Transverse colon (tissue), 4 donors: ENCODE results near the gene SBF2. TPM values are rescaled to one million over a fixed set of nuclear protein-coding genes. Genes with fewer than 3 reads are reported as not detected.

Experiments used
- DNase-seq: peaks from one replicate; pipeline ENCODE4 v3.0.0-alpha.2; 2019
- H3K27ac ChIP-seq, 4 donors: fragments of 200-600 bp; sonication (generic); 2 replicates each; pipeline ENCODE4 v1.5.1; 2016 to 2018; ENCODE audit warnings: inconsistent platforms in 4 of 4
- H3K27me3 ChIP-seq: fragments of 200-600 bp; sonication (generic); 2 replicates; pipeline ENCODE4 v1.5.1; 2017; ENCODE audit warnings: inconsistent platforms
- H3K36me3 ChIP-seq, 4 donors: fragments of 200-600 bp; sonication (generic); 2 replicates each; pipeline ENCODE4 v1.5.1; 2017 to 2019; ENCODE audit warnings: inconsistent platforms in 4 of 4
- H3K4me1 ChIP-seq, 4 donors: fragments of 200-600 bp; sonication (generic); 2 replicates each; pipeline ENCODE4 v1.5.1; 2017 to 2020; ENCODE audit warnings: inconsistent platforms in 4 of 4
- H3K4me3 ChIP-seq, 4 donors: fragments of 200-600 bp; sonication (generic); 1 replicate in 1 of 4; 2 replicates in 3 of 4; pipeline versions ENCODE4 v1.5.1 to v1.6.1; 2017 to 2019; ENCODE audit warnings: inconsistent platforms in 4 of 4
- H3K9me3 ChIP-seq, 2 donors: fragments of 200-600 bp; sonication (generic); 2 replicates each; pipeline ENCODE4 v1.5.1; 2017 to 2019; ENCODE audit warnings: inconsistent platforms in 2 of 2
- EP300 ChIP-seq: sonication (generic); formaldehyde crosslinking; IDR thresholded peaks from one replicate; pipeline ENCODE4 v1.6.1; 2017; ENCODE audit warnings: antibody characterized with exemption, low read depth
- POLR2A ChIP-seq: fragments of 450-650 bp; IDR thresholded peaks from one replicate; pipeline ENCODE4 v1.6.1; 2016; ENCODE audit warnings: antibody characterized with exemption, mild to moderate bottlenecking, moderate library complexity
- POLR2AphosphoS5 ChIP-seq, 3 donors: sonication (generic); formaldehyde crosslinking; IDR thresholded peaks; one replicate each; pipeline ENCODE4 v1.6.1; 2016; ENCODE audit warnings: antibody characterized with exemption in 3 of 3
- WGBS, 2 donors: methylation state at CpG; one replicate each; pipeline ENCODE4 v1.1.5; 2018; ENCODE audit warnings: low coverage in 1 of 2; 5-methylcytosine and 5-hydroxymethylcytosine counted together
- in situ Hi-C, 4 donors: fragments of 200-750 bp; cut with MboI; loops; one replicate each; pipeline versions ENCODE4 v1.15.0 to v1.15.1; 2017; ENCODE audit warnings: low sequenced_read_pairs in 3 of 4, low pct_ligation_motif_present in 1 of 4, low pct_unique_long_range_greater_than_20kb in 1 of 4
- intact Hi-C: fragments of 100-400 bp; cut with DNase I; formaldehyde crosslinking; loops from one replicate; pipeline ENCODE4 v1.15.1; 2023; ENCODE audit warnings: low total_unique reads
- total RNA-seq, 4 donors: library from RNA; depleted of rRNA; stranded (reverse); fragments of >200 nt; gene quantifications; one replicate each; pipeline ENCODE4 v1.1.0, GENCODE V29; 2016
- TF ChIP-seq, protein P1 (sequence below), 5 experiments: fragments of 200-600 bp in 3 of 5; fragments of 450-650 bp in 2 of 5; sonication (generic) in 3 of 5; IDR thresholded peaks; 1 replicate in 2 of 5; 2 replicates in 3 of 5; pipeline ENCODE4 v1.5.1; 2016 to 2017; ENCODE audit warnings: antibody characterized with exemption in 5 of 5, inconsistent platforms in 3 of 5, mild to moderate bottlenecking in 2 of 5, moderate library complexity in 1 of 5

The SBF2 gene
- total RNA-seq, 4 donors from 2014 or later, result 46.4 to 71.0 (median 54.8) TPM

GRCh38 chr11:9974375-9974774 lies 319.6 kb downstream of the SBF2 start:
- DNase-seq, result no peak
- H3K4me1 ChIP-seq, result no peaks in the 10 kb centered on the region
- no peaks in the 10 kb centered on the region for H3K9me3 ChIP-seq
- H3K27me3 ChIP-seq, result no peaks in the 10 kb centered on the region
- H3K4me3 ChIP-seq, result no peak overlapping the region
- intact Hi-C loops, result loop anchor here (5.0 to 10.0 kb wide), 2 partner anchors 217 to 330 kb away; partner anchors contain the start of gene ADM
- no peak for TF ChIP-seq EP300
- TF ChIP-seq, protein P1, sequence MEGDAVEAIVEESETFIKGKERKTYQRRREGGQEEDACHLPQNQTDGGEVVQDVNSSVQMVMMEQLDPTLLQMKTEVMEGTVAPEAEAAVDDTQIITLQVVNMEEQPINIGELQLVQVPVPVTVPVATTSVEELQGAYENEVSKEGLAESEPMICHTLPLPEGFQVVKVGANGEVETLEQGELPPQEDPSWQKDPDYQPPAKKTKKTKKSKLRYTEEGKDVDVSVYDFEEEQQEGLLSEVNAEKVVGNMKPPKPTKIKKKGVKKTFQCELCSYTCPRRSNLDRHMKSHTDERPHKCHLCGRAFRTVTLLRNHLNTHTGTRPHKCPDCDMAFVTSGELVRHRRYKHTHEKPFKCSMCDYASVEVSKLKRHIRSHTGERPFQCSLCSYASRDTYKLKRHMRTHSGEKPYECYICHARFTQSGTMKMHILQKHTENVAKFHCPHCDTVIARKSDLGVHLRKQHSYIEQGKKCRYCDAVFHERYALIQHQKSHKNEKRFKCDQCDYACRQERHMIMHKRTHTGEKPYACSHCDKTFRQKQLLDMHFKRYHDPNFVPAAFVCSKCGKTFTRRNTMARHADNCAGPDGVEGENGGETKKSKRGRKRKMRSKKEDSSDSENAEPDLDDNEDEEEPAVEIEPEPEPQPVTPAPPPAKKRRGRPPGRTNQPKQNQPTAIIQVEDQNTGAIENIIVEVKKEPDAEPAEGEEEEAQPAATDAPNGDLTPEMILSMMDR (IDR thresholded peaks at IDR 0.05), result no peak
- no peak for TF ChIP-seq POLR2A
- no peaks in the 10 kb centered on the region for H3K36me3 ChIP-seq
- in situ Hi-C loops, result loop anchor here (10.0 to 25.0 kb wide), 2 partner anchors 210 to 212 kb away; no protein-coding TSS in a partner anchor
- H3K27ac ChIP-seq, result no peak overlapping the region
- 80 to 97% methylated on average over 1 to 8 of the region's 8 CpGs for WGBS, 2 donors

GRCh38 chr11:9973921-9974320 lies 320.1 kb downstream of the SBF2 start:
- Histone ChIP-seq H3K27ac (no peak overlapping the region), H3K9me3 (no peaks in the 10 kb centered on the region), H3K4me1 (no peaks in the 10 kb centered on the region), H3K36me3 (no peaks in the 10 kb centered on the region), H3K27me3 (no peaks in the 10 kb centered on the region), H3K4me3 (no peak overlapping the region)
- intact Hi-C loops (loop anchor here (5.0 to 10.0 kb wide), 2 partner anchors 217 to 331 kb away; partner anchors contain the start of gene ADM), in situ Hi-C loops (loop anchor here (10.0 to 25.0 kb wide), 2 partner anchors 209 to 212 kb away; no protein-coding TSS in a partner anchor)
- DNase-seq, result no peak
- WGBS, 2 donors, result 71 to 87% methylated on average over 3 of the region's 3 CpGs
- TF ChIP-seq EP300 (no peak), POLR2A (no peak), POLR2AphosphoS5 (IDR thresholded peaks at IDR 0.05) (no peak)

DNA sequence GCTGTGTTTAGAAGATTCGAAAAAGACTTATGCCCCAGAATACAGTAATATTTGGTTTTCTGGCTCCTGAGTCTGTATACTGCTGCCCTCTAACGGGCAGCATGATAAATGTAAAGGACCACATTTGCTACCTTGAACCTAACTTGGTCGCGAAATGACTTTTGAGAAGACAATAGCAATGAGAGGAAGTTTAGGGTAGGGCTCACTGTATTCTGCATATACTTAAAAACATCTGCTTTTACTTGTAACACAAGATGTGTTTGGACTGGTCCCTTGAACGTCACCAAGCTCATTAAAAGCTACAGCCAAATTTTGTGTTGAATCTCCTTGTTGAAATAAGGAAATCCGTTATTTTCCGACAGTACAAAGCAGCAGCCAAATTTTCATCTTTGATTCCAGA lies 321.0 kb downstream of the SBF2 start:
- intact Hi-C loops, result loop anchor here (5.0 to 10.0 kb wide), 2 partner anchors 216 to 332 kb away; partner anchors contain the start of gene ADM
- Histone ChIP-seq H3K27me3 (no peaks in the 10 kb centered on the region), H3K9me3 (no peaks in the 10 kb centered on the region), H3K27ac (no peak overlapping the region), H3K4me3 (no peak overlapping the region), H3K4me1 (no peaks in the 10 kb centered on the region), H3K36me3 (no peaks in the 10 kb centered on the region)
- TF ChIP-seq, protein P1 (IDR thresholded peaks at IDR 0.05), result peak; percentile 63 to 65 (median 64)
- no peak for TF ChIP-seq POLR2AphosphoS5 (IDR thresholded peaks at IDR 0.05)
- no peak for DNase-seq
- in situ Hi-C loops, result loop anchor here (10.0 to 25.0 kb wide), 2 partner anchors 208 to 211 kb away; no protein-coding TSS in a partner anchor
- WGBS, 2 donors, result 33 to 34% methylated on average over 7 of the region's 7 CpGs

GRCh38 chr11:9971894-9972293 lies 322.1 kb downstream of the SBF2 start:
- no peak overlapping the region for H3K4me3 ChIP-seq
- DNase-seq, result no peak
- no peaks in the 10 kb centered on the region for H3K4me1 ChIP-seq
- in situ Hi-C loops, result loop anchor here (10.0 to 25.0 kb wide), 2 partner anchors 207 to 210 kb away; no protein-coding TSS in a partner anchor
- WGBS, 2 donors, result 79 to 85% methylated on average over 3 of the region's 3 CpGs
- intact Hi-C loops, result loop anchor here (5.0 to 10.0 kb wide), 2 partner anchors 215 to 333 kb away; partner anchors contain the start of gene ADM
- no peaks in the 10 kb centered on the region for H3K36me3 ChIP-seq
- H3K27me3 ChIP-seq, result no peaks in the 10 kb centered on the region
- TF ChIP-seq POLR2A (no peak), POLR2AphosphoS5 (IDR thresholded peaks at IDR 0.05) (no peak), EP300 (no peak)
- TF ChIP-seq, protein P1 (IDR thresholded peaks at IDR 0.05), result no peak
- no peak overlapping the region for H3K27ac ChIP-seq
- H3K9me3 ChIP-seq, result no peaks in the 10 kb centered on the region
